Bone marrow (tissue), 2 donors: ENCODE data around the gene ARID3C.

Experiments
- DNase-seq, 2 donors: peaks; one replicate each; lab custom pipeline; 2025; lab: John Stamatoyannopoulos, UW

ARID3C gene

DNA sequence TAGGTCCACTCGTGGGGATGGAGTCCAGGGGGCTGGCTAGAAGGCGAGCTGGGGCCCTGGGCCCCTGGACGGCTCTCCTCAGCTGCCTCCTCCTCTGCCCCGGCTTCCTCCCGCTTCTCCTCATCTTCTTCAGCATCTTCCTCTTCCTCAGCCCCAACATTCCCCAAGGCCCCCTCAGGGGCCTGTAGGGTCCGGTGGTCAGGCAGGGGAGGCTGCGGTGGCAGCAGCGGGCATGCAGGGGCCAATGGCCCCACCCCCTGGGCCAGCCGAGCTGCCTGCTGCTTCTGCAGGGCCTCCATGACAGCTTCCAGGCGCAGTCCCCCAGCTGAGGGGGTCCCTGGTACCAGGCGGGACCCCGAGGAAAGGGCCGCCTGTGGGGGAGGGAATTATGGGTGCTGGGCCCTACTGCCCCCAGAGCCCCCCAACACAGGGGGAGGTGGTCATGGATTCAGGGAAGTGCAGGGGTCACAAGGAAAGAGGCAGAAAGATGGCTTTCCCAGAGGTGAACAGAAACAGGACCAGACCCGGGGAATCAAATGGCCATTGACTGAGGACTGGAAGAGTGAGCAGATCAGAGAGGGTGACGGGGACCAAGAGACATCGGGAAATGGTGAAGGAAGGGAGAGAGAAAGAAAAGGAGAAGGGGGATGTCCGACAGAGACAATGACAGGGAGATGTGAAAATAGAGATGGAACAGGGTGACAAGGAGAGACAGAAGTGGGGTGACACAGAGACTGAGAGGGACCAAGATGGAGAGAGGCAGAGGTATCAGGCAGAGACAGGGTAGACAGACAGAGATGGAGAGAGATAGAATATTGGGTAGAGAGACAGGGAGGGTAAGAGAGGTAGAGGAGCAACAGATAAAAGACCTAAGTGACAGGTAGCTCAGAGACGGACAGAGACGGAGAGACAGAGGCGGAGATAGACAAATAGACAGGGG lies 880 bp downstream of the ARID3C start:
- no peak for DNase-seq

DNA sequence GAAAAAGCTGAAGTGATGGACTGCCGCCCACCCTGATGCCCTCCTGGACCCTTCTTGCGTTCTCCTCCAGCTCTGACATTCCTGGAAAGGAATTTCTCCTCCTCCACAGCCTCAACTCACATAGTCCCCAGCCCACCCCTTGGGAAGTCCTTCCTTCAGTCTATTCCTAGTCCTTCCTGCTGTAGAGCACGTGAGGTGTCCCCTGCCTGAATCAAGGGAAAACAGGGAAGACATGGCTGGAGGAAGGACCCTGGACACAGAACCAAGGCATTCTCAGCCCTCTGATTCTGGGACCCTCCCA lies 3.7 kb downstream of the ARID3C start:
- DNase-seq = no peak

DNA sequence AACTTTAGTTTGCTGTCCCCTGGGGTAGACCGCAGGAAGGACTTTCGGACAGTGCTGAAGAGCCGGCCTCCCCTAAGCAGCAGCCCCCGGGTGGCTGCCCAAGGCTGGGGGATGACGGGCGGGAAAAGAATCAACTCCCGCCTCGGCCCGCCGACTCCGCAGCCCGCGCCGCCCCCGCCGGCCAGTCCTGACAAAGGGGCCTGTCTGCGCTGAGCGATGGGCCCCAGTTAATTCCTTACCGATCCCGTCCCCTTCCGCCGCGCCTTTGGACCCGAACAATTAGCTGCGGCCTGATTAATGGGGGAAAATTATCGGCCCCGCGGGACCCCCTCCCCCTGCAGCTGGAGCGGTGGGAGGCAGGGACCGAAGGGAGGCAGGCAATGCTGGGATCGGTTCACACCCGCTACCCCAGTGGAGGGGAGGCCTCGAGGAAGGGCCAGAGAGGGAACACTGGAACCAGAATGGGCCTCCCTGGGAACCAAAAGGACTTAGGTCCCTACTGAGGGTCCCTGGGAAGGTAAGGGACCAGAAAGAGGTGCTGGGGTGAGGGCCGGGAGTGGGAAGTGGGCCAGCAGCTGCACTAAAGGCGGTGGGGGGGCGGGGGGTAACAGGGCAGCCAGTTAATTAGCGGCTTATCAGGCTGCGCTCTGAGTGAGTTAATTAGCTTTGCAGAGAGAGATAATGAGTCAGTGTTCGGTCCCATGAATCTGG lies 4.2 kb downstream of the ARID3C start:
- no peak for DNase-seq

DNA sequence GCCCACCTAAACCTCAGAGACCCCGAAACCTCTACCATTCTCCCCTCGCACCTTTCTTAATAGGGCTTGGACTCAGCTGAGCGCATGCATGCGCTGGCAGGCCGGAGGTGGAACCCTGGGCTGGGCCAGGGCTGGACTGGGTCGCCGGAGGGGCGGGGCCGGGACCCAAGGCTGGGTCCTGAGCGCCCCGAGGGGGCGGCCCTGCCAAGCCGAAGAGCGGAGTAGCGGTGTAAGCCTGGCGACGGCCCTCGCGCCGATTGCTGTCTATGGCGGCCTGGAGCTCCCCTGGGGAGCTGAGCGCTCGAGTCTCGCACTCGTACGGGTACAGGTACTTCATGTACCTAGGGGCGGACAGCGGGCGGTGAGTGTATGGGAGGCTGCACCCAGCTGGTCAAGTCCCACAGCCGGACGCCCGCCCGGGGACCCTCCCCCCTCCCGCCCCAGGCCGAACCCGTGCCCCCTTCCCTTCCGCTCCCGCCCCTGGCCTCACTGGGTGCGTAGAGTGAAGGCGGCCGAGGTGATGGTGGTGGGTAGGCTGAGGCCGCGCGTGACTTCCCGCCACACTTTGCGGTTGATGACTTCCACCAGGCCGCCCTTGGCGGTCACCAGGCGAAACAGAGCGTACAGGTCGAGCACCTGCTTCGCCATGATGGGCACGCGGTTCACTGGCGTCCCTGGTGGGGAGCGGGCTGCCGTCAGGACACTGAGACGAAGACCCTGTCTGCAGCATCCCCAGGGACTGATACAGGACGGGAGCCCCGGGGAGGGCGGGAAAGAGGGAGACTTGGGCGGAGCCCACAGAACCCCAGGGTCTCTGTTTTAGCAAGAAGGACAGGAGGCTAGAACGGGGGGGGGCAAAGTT lies 5.3 kb downstream of the ARID3C start:
- no peak for DNase-seq

DNA sequence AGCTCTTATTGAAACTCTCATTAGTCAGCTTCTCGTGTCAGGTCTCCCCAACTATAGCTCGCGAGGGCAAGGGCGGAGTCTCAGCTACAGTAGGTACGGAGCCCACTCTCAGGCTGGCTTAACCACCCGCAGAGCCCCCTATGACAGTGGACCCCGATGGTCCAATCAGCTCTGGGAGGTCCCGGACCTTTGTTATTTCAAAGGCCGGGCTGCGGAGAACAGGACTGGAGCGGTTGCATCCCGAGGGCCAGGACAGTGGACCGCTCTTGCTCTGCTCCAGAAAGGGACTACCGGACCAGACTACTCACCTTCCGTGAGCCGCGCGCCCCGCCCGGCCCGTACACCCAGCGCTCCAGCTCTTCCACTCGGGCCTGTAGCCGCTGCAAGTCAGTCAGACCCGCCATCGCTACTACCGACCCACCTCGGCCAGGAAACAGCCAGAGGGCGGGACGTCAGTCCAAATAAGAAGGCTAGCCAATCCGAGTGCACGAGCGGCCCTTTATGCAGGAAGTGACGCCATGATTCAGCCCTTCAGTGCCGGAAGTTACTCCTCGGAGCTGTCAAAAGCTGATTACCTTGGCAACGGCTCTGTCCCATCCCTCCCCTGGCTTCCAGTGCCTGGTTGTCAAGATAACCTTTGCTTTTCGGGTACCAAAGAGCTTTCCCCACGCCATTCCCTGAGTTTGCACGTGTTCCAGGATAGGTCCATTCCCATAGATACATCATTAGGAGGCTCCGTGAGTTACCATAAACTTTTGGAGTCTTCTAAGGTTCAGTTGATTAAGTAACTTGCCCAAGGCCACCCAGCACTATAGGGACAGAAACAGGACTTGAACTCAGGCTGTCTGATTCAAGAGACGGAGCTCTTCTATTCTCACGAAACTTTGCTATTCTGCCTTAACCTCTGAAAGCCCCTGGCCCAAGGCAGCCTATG lies 8.5 kb downstream of the ARID3C start, which contains the start of gene DCTN3:
Gene DCTN3, minus strand, starts transcription at position 435 of the 934 bp plus-strand sequence. Its CDS starts 31 bp downstream, at position 404.
- peak; percentile 65 to 93 for DNase-seq

DNA sequence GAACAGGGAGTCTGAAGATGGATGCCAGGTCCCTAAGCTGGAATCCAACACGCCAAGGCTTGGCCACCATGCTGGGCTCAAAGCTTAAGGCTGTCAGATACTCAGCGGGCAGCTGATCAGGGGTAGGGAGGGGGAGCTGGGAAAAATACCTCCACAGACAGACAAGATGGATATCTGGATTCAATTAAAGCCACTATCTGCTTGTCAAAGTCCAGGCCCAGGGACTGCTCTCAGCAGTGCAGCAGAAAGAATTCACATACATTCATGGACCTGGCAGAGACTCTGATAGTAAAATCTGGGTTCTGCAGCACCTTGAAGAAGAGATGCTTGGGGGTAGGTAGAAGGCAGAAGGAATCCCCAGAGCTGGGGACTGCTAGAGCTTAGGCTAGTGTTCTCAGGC lies 13.7 kb downstream of the ARID3C start:
- DNase-seq = no peak

DNA sequence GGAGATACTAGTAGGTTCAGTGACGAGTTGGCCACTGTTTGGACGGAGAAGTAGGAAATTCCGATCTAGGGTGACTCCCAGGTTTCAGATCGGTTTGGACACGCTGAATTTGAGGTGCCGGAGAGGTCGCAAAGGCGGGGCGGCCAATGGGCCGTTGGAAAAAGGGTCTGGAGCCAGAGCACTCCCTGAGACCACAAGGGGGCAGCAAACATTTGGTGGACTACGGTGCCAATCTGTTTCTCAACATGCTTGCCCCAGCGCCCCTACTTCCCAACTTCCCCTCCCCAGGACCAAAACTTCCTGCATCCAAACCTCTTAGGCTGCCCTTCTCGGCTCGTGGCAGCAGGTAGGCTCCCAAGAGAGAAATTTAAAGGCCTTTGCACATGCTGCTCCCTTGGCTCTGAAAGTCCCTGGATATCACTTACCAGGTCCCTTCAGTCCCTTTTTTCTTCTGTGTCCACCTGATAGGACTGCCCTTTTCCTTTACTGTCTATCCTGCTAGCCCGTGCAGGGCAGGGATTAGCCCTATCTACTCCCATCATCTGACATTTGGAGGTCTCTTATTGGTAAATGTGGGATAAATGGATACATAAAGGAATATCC lies 16.0 kb downstream of the ARID3C start:
- DNase-seq = peak; percentile 34 to 61

DNA sequence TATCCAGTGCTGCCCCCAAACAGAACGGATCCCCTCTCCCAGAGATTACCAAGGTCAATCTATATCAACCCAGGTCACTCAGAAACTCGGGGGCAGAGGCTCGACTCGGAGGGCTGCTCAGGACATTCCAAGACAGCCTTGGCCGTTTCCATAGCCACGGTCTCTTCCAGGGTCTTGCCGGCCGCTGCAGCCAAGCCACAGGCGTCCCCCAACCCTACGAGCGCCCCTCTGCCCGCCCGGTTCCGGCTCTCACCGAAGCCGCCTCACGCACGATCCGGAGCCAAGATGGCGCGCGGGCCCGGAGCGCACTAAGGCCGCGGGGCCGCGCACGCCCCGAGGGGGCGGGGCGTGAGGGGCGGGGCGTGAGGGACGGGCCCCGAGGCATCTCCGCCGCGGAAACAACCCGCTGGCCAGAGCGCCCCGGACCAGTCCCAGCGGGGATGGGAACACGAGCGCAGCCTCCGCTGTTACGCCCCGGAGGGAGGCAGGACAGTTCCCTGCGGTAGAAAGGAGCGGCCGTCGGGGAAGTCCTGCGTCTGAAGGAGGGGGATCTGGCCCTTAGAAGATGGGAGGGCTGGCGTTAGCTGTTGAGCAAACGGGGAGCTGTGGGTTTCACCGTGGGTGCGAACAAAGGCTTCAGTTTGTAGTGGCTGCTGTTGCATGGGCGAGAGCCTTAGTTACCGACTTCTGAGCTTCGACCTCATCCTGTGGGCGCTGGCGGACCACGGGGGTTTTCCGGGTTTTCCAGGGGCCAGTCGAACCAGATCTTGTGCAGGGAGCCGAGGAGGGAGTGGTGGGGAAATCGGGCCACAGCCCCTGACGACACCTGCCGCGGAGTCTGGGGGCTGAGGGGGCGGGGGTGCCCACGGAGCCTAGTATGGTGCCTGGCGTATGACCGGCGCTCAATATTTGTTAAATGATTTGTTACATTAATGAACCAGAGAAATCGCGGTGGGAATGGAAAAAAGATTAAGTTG lies 16.8 kb downstream of the ARID3C start, which contains the start of gene RPP25L:
Gene RPP25L, minus strand, starts transcription at position 287 of the 977 bp plus-strand sequence. CDS start 801 bp downstream, outside the sequence.
- DNase-seq = peak in 1 of 2 donors; percentile 66

DNA sequence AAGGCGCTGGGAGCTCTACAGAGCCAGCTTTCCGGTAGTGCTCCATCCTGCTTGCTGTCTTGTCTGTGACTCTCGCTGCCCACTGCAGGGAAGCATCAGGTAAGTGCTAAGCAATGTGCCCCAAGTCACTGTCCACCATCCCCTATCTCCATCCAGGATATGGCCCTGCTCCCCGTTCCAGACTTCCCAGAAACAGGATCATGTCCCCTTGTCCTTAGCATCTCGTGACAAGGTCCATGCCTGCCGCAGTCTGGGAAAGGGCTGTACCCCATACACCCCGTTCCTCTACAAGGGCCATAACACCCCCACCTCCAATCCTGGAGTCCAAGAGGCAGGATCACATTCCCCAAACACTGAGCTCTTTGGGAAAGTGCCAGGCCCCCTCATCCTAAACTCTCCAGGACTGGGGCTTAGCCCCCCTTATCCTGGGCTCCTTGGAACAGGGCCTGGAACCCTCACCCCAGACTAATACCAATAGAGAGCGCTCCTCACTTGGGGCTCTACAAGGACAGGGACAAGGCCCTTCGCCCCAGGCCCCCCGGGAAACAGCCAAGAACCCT lies 17.5 kb downstream of the ARID3C start:
- DNase-seq = no peak

DNA sequence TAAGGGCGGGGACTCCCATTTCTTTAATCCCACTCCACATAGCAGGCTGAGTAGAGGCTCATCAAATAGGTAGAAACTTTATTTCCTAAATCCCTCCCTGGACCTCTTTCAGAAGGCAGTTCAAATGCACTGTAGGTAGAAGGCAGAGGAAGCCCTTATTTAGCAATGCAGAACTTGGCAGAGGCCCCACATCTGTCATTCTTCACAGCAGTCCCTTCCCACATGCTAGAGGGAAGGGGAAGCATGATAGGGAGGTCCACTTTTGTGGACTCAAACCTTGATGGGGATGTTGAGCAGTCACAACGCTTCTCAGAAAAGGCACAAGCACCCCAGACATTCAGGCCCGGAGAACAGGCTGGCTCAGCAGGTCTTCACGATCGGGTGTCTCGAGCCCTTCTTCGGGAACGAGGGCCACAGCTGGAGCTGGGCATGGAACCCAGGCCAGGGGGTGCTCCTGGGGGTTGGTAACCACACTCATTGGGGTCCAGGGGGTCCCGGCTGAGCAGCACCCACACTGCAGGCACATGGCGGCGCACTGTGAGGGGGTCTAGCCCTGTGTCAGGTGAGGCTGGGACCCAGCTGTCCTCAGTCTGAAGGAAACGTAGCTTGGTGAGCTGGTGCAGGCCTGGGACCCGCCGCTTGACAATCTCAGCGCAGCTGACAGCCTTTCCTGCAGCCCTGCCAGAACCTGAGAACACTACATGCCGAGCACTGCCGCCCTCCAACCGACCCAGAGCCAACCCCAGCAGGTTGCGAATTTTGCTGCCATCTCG lies 18.2 kb downstream of the ARID3C start:
- DNase-seq = no peak

DNA sequence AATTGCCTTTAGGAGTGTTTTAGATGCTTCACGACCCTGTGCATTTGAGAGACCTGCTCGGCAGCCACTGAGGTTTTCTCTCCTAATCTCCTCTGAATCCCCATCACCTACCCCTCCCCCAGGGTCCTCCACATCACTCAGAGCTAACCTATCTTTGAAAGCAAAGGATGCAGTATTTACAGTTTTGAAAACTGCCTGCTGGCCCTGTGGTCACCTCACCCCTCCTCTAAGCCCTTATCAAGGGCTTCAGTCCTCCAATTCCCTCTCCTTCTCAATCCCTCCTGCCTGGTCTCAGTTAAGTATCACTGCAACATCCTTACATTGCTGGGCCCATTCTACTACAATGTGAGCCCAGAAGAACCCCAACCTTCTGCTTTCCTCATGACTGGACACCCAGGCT lies 21.5 kb downstream of the ARID3C start:
- DNase-seq = no peak

DNA sequence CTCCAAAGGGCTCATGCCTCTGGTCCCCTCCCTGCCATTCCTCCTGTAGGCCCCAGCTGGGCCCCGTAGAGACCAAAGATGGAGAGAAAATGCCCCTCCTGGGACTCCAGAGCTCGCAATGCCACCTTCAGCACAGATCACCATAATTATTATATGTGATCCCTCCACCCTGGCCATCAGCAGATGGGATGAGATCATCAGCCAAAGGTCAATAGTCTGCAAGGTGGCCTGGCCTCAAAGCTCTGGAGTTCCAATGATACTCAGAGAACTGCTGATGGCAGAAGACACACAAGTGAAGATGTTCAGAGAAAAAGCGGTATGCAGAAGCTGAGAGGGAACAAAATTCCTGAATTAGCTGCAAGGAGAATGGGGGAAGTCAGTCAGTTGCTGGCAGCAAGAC lies 22.0 kb downstream of the ARID3C start:
- no peak for DNase-seq

DNA sequence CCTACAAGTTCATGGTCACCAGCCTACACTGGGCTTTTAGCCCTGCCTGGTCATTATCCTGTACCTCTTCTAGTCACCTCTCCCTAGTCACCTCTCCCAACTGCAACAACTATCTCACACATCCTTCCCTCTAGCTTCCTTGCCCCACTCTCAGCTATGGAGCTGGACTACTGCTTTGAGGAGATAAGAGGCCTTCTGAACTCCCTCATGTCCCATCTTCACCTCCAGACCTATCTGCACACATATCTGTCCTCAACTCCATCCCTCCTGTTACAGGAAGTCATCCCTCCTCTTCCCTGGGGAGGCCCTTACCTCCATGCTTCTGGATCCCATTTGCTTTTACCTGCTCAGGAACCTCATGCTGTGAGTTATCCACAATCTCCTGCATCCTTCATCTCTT lies 22.7 kb downstream of the ARID3C start:
- no peak for DNase-seq

DNA sequence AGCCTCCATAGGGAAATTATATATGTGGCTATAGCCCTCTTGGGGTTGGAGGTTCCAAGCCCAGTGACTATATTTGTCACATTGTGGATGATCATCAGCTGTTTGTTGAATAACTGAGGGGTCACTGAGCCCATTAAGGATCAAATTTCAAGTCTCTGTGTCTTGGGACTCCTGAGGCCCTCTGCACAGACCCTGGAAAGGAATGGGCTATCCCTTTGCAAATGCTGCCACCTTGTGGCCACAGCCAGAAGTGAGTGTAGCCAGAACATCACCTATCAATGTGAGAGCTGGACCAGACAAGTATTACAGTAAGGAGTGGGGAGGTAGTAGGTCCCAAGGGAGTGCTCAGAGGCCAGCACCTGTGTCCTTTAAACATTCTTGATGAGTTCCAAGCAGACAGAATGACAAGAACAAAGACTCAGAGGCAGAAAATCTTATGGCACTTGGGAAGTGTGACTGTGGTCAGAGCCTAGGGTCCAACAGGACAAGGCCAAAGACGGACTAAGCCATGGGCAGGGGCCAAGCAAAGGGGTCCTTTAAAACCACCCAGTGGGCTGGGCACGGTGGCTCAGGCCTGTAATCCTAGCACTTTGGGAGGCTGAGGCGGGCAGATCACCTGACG lies 25.1 kb downstream of the ARID3C start:
- peak; percentile 41 to 54 for DNase-seq

DNA sequence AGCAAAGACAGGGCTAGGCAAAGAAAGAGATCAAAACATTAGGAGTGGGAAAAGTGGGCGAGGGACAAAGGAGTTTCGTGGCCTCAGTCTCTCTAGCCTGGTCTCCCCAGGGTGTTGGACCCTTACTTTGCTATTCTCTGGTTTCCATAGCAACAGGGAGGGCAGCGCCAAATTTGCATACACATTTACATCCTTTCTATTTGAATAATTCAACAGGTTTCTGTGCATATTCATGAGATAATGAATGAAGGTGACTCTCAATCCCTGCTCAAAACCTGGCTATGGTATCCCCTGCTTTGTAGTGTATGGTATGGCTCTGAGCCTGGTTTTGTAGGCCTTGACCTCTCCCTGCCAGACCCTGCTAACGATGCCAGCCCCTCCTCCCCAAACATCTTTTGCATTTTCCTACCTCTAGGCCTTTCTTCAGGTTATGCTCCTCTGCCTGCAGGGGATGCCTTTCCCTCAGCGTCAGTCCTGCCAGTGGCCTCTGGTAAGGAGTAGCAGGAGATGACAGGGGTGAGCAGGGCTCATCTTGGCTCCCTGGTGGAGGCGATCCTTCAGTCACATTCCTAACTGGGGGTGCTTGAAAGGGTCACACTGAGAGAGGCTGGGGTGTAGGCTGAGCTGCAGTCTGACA lies 26.8 kb downstream of the ARID3C start:
- DNase-seq = no peak

DNA sequence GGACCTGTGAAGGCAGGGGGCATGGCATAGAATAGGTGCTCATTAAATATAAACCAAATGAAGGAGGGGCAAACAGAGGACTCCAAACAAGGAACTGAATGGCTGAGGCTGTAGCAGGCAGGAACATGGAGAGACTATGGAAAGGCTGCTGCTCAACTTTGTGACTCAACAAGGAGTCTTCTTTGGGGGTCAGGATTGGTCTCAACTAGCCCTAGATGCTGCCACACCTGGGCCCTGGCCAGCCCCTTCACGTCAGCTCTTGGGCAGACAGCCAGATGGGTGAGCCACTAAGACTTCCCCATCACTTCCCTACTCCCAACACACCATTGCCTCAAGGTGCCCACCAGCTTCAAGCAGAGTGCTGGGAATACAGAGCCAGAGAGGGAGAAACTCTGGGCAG lies 28.0 kb downstream of the ARID3C start:
- no peak for DNase-seq

DNA sequence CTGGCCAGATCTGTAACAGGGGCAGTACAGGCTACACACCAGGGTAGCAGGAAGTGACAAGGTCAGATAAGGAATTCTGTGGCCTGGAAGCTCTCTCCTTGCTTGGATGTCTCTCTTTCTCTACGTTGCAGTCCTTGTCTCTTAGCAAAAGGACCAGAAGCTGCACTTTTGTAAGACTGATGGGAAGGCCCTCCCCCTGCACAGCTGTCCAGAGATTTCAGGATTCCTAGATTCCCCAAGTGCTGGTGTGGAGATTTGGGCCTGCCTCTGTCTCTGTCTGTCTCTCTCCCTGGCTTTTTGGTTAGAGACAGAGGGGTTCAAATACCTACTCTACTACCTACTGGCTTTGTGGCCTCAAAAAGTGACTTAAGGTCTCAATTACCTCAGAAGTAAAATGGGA lies 29.3 kb downstream of the ARID3C start:
- no peak for DNase-seq
